Keratinocyte (primary cell): ENCODE measurements around the gene SLC7A5. TPM values are rescaled to one million over a fixed set of nuclear protein-coding genes. Genes with fewer than 3 reads are reported as not detected.

Source experiments
- DNase-seq: peaks from one replicate; pipeline ENCODE4 v3.0.0-alpha.2; 2011; ENCODE audit warnings: low read depth, missing footprints, low spot score
- FAIRE-seq: peaks from 2 replicates; lab custom pipeline; 2011; peaks lifted over from hg19 to GRCh38; lab: Jason Lieb, UNC
- H2AFZ ChIP-seq: 2 replicates; pipeline ENCODE4 v1.6.0; 2012; ENCODE audit warnings: low read length, control low read depth, inconsistent platforms; ENCODE audit not compliant: control insufficient read depth
- H3K27ac ChIP-seq: 2 replicates; pipeline ENCODE4 v1.5.1; 2011; ENCODE audit warnings: low read length; ENCODE audit not compliant: control insufficient read depth, insufficient read depth
- H3K27me3 ChIP-seq: 3 replicates; pipeline ENCODE4 v1.6.0; 2011; ENCODE audit warnings: low read length; ENCODE audit not compliant: control insufficient read depth, insufficient read depth; ENCODE audit errors: extremely low read depth
- H3K36me3 ChIP-seq, 2 experiments: 2 replicates in 1 of 2; 3 replicates in 1 of 2; pipeline ENCODE4 v1.5.1; 2011; ENCODE audit warnings: low read length in 2 of 2, mild to moderate bottlenecking in 1 of 2; ENCODE audit not compliant: control insufficient read depth in 2 of 2, insufficient read depth in 2 of 2; ENCODE audit errors: extremely low read depth in 1 of 2
- H3K4me1 ChIP-seq: 3 replicates; pipeline ENCODE4 v1.5.1; 2011; ENCODE audit warnings: low read length; ENCODE audit not compliant: control insufficient read depth, insufficient read depth; ENCODE audit errors: extremely low read depth
- H3K4me2 ChIP-seq: 3 replicates; pipeline ENCODE4 v1.6.0; 2011; ENCODE audit warnings: low read depth, low read length; ENCODE audit not compliant: control insufficient read depth, insufficient read depth; ENCODE audit errors: extremely low read depth
- H3K4me3 ChIP-seq, 3 experiments: fragments of 200-600 bp in 1 of 3; sonication (generic) in 1 of 3; 2 replicates in 2 of 3; 3 replicates in 1 of 3; pipeline ENCODE4 v1.5.1; 2011 to 2016; ENCODE audit warnings: low read length in 3 of 3, mild to moderate bottlenecking in 3 of 3, control low read depth in 2 of 3, inconsistent platforms in 1 of 3, low read depth in 1 of 3, mixed read lengths in 1 of 3, mixed run types in 1 of 3, moderate library complexity in 1 of 3; ENCODE audit not compliant: control insufficient read depth in 2 of 3, insufficient read depth in 2 of 3; ENCODE audit errors: extremely low read depth in 1 of 3
- H3K79me2 ChIP-seq: 2 replicates; pipeline ENCODE4 v1.6.0; 2012; ENCODE audit warnings: low read length; ENCODE audit not compliant: control insufficient read depth, insufficient read depth
- H3K9ac ChIP-seq: 3 replicates; pipeline ENCODE4 v1.6.0; 2011; ENCODE audit warnings: low read length; ENCODE audit not compliant: control insufficient read depth, insufficient read depth; ENCODE audit errors: extremely low read depth
- H3K9me1 ChIP-seq: 3 replicates; pipeline ENCODE4 v1.6.0; 2011; ENCODE audit warnings: low read length; ENCODE audit not compliant: control insufficient read depth, insufficient read depth; ENCODE audit errors: extremely low read depth
- H3K9me3 ChIP-seq: 2 replicates; pipeline ENCODE4 v1.5.1; 2012; ENCODE audit warnings: low read depth, low read length; ENCODE audit not compliant: control insufficient read depth
- H4K20me1 ChIP-seq: 3 replicates; pipeline ENCODE4 v1.6.0; 2011; ENCODE audit warnings: low read length; ENCODE audit not compliant: control insufficient read depth, insufficient read depth; ENCODE audit errors: extremely low read depth
- EZH2 ChIP-seq: IDR thresholded peaks from one replicate; pipeline ENCODE4 v1.6.1; 2012; ENCODE audit warnings: inconsistent platforms, mild to moderate bottlenecking, low read length, moderate library complexity
- dilution Hi-C: fragments of 300-500 bp; cut with MboI; formaldehyde crosslinking; loops from one replicate; pipeline ENCODE4 v1.7.0; 2020; ENCODE audit warnings: low sequenced_read_pairs; ENCODE audit not compliant: extremely low pct_ligation_motif_present
- polyA plus RNA-seq, 5 experiments: library from polyadenylated mRNA; depleted of rRNA in 3 of 5; stranded (reverse) in 3 of 5; stranded (forward) in 1 of 5; unstranded in 1 of 5; fragments of >200 nt; gene quantifications; 1 replicate in 1 of 5; 2 replicates in 3 of 5; 3 replicates in 1 of 5; pipeline versions ENCODE4 v1.2.1 to v1.2.3, GENCODE V29; 2011 to 2012; ENCODE audit warnings: missing spikeins in 2 of 5, low read depth in 1 of 5, low replicate concordance in 1 of 5
- TF ChIP-seq, protein P1 (sequence below), 3 experiments: IDR thresholded peaks in 1 of 3; conservative IDR thresholded peaks in 1 of 3; optimal IDR thresholded peaks in 1 of 3; 2 replicates in 2 of 3; 3 replicates in 1 of 3; pipeline versions ENCODE3 to v1.5.1; 2011; ENCODE audit warnings: low read length in 3 of 3, mild to moderate bottlenecking in 3 of 3, moderate library complexity in 2 of 3, control low read depth in 1 of 3, inconsistent platforms in 1 of 3; ENCODE audit not compliant: insufficient read depth in 2 of 3; ENCODE audit errors: extremely low read depth in 1 of 3

The SLC7A5 gene
- polyA plus RNA-seq, 1 donor (not counting 4 experiments of a cell fraction or from before 2014, with no cell fraction given): 114 TPM

DNA sequence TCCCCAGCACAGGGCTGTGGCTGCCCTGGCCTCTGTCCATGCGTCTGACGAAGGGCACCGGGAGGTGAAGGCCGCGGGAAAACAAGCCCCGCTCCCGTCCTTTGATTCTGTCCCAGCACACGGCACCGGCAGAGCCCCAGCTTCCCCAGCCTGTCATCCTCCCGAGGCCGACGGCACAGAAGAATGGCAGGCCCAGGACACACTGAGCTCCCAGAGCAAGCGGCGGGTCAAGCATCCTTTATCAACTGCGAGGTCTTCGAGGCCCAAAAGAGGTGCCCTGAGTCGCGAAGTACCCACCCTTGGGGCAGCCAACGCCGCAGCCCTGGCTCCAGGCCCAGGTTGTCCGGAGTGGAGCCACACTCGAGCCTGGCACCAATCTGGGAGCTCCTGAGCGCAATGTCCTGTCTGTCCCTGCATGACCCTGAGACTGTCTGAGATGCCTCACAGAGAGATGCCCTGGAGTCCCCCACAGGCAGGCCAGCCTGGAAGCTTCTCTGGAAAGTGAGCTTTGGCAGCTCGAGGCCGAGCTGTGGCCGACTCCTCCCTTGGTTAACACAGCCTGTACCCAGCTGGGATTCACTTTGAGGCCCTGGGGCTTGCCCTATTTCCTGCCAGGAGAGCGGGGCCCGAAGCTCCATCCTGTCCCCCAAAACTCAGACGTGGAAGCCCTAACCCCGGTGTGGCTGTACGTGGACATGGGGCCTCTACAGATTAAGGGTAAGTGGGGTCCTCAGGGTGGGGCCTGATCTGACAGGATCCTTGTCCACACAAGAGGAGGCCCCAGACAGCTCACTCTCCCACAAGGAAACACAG, 23.3 kb downstream of the SLC7A5 start:
- Histone ChIP-seq H3K9ac (no peak overlapping the region), H3K79me2 (peaks cover 99% of the 10 kb centered on the region)
- no peak for FAIRE-seq

DNA sequence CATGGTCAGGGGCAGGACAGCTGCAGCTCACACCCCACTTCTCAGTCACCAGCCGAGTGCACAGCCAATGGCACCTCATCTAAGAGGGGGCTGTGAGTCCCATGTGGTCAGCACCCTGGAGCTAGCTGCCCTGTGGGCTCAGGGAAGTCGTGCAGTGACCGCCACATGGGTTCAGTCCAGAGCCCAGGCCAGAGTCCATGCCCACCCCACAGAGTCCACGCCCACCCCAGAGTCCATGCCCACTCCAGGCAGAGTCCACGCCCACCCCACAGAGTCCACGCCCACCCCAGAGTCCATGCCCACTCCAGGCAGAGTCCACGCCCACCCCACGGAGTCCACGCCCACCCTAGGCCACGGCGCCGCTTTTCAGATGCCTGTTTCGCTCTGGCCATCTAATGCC, 24.1 kb downstream of the SLC7A5 start:
- Histone ChIP-seq H3K4me3 (no peak overlapping the region), H3K27ac (no peak overlapping the region), H4K20me1 (peaks cover 70% of the 10 kb centered on the region), H3K36me3 (peaks cover 55 to 92% of the 10 kb centered on the region in 2 experiments), H3K4me2 (no peak overlapping the region), H3K27me3 (no peaks in the 10 kb centered on the region), H3K9me3 (no peaks in the 10 kb centered on the region), H3K9ac (no peak overlapping the region), H3K9me1 (peaks cover 5% of the 10 kb centered on the region), H3K4me1 (peaks cover 24% of the 10 kb centered on the region), H2AFZ (no peak overlapping the region), H3K79me2 (peaks cover 99% of the 10 kb centered on the region)
- no peak for DNase-seq
- dilution Hi-C loops: no loop called here
- FAIRE-seq: no peak
- no peak for TF ChIP-seq EZH2

More for the DNA sequence above, 23.3 kb downstream of the SLC7A5 start:
- DNase-seq: no peak
- Histone ChIP-seq H3K27me3 (no peaks in the 10 kb centered on the region), H2AFZ (no peak overlapping the region), H3K4me3 (no peak overlapping the region), H4K20me1 (peaks cover 78% of the 10 kb centered on the region), H3K9me1 (peaks cover 8% of the 10 kb centered on the region), H3K27ac (no peak overlapping the region), H3K4me1 (peaks cover 27% of the 10 kb centered on the region), H3K36me3 (peaks cover 56 to 92% of the 10 kb centered on the region in 2 experiments), H3K4me2 (no peak overlapping the region), H3K9me3 (no peaks in the 10 kb centered on the region)
- TF ChIP-seq, protein P1, sequence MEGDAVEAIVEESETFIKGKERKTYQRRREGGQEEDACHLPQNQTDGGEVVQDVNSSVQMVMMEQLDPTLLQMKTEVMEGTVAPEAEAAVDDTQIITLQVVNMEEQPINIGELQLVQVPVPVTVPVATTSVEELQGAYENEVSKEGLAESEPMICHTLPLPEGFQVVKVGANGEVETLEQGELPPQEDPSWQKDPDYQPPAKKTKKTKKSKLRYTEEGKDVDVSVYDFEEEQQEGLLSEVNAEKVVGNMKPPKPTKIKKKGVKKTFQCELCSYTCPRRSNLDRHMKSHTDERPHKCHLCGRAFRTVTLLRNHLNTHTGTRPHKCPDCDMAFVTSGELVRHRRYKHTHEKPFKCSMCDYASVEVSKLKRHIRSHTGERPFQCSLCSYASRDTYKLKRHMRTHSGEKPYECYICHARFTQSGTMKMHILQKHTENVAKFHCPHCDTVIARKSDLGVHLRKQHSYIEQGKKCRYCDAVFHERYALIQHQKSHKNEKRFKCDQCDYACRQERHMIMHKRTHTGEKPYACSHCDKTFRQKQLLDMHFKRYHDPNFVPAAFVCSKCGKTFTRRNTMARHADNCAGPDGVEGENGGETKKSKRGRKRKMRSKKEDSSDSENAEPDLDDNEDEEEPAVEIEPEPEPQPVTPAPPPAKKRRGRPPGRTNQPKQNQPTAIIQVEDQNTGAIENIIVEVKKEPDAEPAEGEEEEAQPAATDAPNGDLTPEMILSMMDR (optimal IDR thresholded peaks at IDR 0.05 in 1 of 3, IDR thresholded peaks at IDR 0.05 in 1 of 3, conservative IDR thresholded peaks at IDR 0.05 in 1 of 3; ENCODE audit: extremely low read depth in 1 of 3, insufficient read depth in 2 of 3, low read length in 3 of 3): no peak
- TF ChIP-seq EZH2: no peak
- dilution Hi-C loops: no loop called here
